Osteocyte (in vitro differentiated cells): Measurements from ENCODE around the gene RDH13. TPM values are rescaled to one million over a fixed set of nuclear protein-coding genes. Genes with fewer than 3 reads are reported as not detected.

ENCODE experiments used
- DNase-seq: peaks from one replicate; pipeline ENCODE4 v3.0.0; 2021; ENCODE audit warnings: mixed read lengths; ENCODE audit not compliant: unreplicated experiment; ENCODE audit errors: extremely low spot score
- H3K27ac Mint-ChIP-seq: one replicate; pipeline ENCODE4 v1.8.0; 2021; ENCODE audit warnings: mild to moderate bottlenecking, mixed read lengths; ENCODE audit not compliant: unreplicated experiment
- H3K27me3 Mint-ChIP-seq: one replicate; pipeline ENCODE4 v1.8.0; 2021; ENCODE audit warnings: mixed read lengths; ENCODE audit not compliant: unreplicated experiment
- H3K36me3 Mint-ChIP-seq: one replicate; pipeline ENCODE4 v1.8.0; 2021; ENCODE audit warnings: mixed read lengths; ENCODE audit not compliant: unreplicated experiment
- H3K4me1 Mint-ChIP-seq: one replicate; pipeline ENCODE4 v1.8.0; 2021; ENCODE audit warnings: mixed read lengths; ENCODE audit not compliant: unreplicated experiment
- H3K4me3 Mint-ChIP-seq: one replicate; pipeline ENCODE4 v1.8.0; 2021; ENCODE audit warnings: mild to moderate bottlenecking, moderate library complexity, mixed read lengths; ENCODE audit not compliant: unreplicated experiment
- H3K9me3 Mint-ChIP-seq: one replicate; pipeline ENCODE4 v1.8.0; 2021; ENCODE audit warnings: mixed read lengths; ENCODE audit not compliant: unreplicated experiment
- total RNA-seq: library from RNA; stranded (reverse); gene quantifications from 2 replicates; pipeline ENCODE4 v1.2.1, GENCODE V29; 2021
- TF ChIP-seq, protein P1 (sequence below): fragments of 200-600 bp; sonication (generic); IDR thresholded peaks from 2 replicates; pipeline ENCODE4 v1.5.0; 2021; ENCODE audit warnings: antibody characterized with exemption, mild to moderate bottlenecking, moderate library complexity

RDH13 gene
- total RNA-seq, 1 donor from 2014 or later = 15.1 TPM

- Mint-ChIP-seq H3K27ac (peak overlapping the region; percentile 25), H3K27me3 (no peaks in the 10 kb centered on the region), H3K4me1 (peaks cover 8% of the 10 kb centered on the region), H3K4me3 (no peak overlapping the region), H3K36me3 (peaks cover 37% of the 10 kb centered on the region), H3K9me3 (no peaks in the 10 kb centered on the region)
- TF ChIP-seq, protein P1, sequence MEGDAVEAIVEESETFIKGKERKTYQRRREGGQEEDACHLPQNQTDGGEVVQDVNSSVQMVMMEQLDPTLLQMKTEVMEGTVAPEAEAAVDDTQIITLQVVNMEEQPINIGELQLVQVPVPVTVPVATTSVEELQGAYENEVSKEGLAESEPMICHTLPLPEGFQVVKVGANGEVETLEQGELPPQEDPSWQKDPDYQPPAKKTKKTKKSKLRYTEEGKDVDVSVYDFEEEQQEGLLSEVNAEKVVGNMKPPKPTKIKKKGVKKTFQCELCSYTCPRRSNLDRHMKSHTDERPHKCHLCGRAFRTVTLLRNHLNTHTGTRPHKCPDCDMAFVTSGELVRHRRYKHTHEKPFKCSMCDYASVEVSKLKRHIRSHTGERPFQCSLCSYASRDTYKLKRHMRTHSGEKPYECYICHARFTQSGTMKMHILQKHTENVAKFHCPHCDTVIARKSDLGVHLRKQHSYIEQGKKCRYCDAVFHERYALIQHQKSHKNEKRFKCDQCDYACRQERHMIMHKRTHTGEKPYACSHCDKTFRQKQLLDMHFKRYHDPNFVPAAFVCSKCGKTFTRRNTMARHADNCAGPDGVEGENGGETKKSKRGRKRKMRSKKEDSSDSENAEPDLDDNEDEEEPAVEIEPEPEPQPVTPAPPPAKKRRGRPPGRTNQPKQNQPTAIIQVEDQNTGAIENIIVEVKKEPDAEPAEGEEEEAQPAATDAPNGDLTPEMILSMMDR = no peak
- DNase-seq = no peak
These were observed 43.6 kb upstream of the RDH13 start for GRCh38 chr19:55106591-55106990.

- no peaks in the 10 kb centered on the region for H3K27me3 Mint-ChIP-seq
- DNase-seq = no peak
- H3K9me3 Mint-ChIP-seq = no peaks in the 10 kb centered on the region
- H3K27ac Mint-ChIP-seq = no peak overlapping the region
- H3K36me3 Mint-ChIP-seq = peaks cover 36% of the 10 kb centered on the region
- TF ChIP-seq, protein P1 = no peak
- no peak overlapping the region for H3K4me3 Mint-ChIP-seq
- H3K4me1 Mint-ChIP-seq = peaks cover 4% of the 10 kb centered on the region
These were observed 42.3 kb upstream of the RDH13 start for GRCh38 chr19:55105237-55105636.

GRCh38 chr19:55103190-55103589 lies 40.2 kb upstream of the RDH13 start:
- H3K27me3 Mint-ChIP-seq = no peaks in the 10 kb centered on the region
- peaks cover 2% of the 10 kb centered on the region for H3K4me1 Mint-ChIP-seq
- TF ChIP-seq, protein P1 = no peak
- peaks cover 28% of the 10 kb centered on the region for H3K36me3 Mint-ChIP-seq
- H3K27ac Mint-ChIP-seq = no peak overlapping the region
- no peak overlapping the region for H3K4me3 Mint-ChIP-seq
- H3K9me3 Mint-ChIP-seq = no peaks in the 10 kb centered on the region
- DNase-seq = no peak

DNA sequence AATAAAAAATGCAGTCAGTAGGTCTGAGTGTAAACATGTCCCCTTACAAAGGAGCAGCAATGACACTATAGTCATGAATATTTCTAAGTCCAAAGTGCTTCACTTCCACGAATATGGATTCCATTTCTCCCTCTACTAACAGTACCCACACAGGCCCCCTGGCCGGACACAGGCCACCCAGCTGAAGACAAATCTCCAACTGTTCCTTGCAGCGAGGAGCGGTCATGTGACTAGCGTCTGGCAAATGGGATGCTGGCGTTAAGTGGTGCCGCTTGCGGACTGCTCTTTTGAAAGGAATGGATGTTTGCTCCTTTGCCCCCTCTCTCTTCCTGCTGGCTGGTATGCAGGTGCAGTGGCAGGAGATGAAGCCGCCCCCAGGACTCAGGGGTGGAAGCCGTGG lies 38.3 kb upstream of the RDH13 start:
- TF ChIP-seq, protein P1 = no peak
- no peaks in the 10 kb centered on the region for H3K27me3 Mint-ChIP-seq
- H3K27ac Mint-ChIP-seq = no peak overlapping the region
- peaks cover 2% of the 10 kb centered on the region for H3K4me1 Mint-ChIP-seq
- H3K36me3 Mint-ChIP-seq = peaks cover 23% of the 10 kb centered on the region
- no peaks in the 10 kb centered on the region for H3K9me3 Mint-ChIP-seq
- no peak overlapping the region for H3K4me3 Mint-ChIP-seq
- no peak for DNase-seq

DNA sequence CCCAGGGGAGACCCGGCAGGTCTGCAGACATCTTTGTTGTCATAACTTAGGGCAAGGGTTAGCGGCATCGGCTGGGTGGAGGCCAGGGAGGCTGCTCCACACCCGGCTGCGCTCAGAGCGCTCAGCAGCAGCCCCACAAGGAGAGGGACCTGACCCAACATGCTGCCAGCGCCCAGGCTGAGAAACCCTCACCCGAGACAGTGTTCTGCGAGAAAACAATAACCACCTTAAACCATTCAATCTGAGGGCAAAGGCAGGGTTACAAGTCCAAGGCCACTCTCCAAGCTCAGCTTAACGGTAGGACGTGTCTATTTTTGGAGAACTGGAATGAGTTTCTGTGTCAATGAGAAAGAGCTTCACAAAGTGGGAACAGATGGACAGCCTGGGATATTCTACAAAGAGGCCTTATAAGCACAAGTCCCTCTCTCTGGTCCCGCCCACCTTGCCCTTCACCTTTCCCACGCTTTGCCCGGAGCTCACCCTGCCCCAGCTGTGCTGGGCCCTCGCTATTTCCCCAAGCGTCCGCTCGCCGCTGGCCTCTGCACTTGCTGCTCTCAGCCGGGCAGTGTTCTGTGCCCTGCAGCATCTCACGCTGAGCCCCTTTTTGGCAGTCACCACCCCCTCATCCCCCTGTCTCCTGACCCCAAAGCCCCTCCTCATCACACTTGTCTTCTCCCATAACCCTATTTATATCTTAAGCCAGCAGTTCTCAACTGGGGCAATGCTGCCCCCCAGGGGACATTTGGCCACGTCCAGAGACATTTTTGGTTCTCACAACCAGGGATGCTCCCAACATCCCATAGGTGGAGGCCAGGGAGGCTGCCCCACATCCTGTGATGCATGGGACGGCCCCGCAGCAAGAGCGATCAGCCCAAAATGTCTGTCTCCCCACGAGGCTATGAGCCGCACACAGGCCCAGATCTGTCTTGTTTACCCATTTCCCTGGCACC lies 36.9 kb upstream of the RDH13 start:
- no peaks in the 10 kb centered on the region for H3K27me3 Mint-ChIP-seq
- H3K27ac Mint-ChIP-seq = no peak overlapping the region
- no peaks in the 10 kb centered on the region for H3K9me3 Mint-ChIP-seq
- H3K36me3 Mint-ChIP-seq = peaks cover 23% of the 10 kb centered on the region
- H3K4me1 Mint-ChIP-seq = peaks cover 2% of the 10 kb centered on the region
- TF ChIP-seq, protein P1 = peak; percentile 13
- DNase-seq = no peak
- H3K4me3 Mint-ChIP-seq = no peak overlapping the region
